Measurements from ENCODE around the gene SPACA7. TPM values are rescaled to one million over a fixed set of nuclear protein-coding genes. Genes with fewer than 3 reads are reported as not detected.

SPACA7 gene
- total RNA-seq, 1 donor from 2014 or later, result not detected

DNA sequence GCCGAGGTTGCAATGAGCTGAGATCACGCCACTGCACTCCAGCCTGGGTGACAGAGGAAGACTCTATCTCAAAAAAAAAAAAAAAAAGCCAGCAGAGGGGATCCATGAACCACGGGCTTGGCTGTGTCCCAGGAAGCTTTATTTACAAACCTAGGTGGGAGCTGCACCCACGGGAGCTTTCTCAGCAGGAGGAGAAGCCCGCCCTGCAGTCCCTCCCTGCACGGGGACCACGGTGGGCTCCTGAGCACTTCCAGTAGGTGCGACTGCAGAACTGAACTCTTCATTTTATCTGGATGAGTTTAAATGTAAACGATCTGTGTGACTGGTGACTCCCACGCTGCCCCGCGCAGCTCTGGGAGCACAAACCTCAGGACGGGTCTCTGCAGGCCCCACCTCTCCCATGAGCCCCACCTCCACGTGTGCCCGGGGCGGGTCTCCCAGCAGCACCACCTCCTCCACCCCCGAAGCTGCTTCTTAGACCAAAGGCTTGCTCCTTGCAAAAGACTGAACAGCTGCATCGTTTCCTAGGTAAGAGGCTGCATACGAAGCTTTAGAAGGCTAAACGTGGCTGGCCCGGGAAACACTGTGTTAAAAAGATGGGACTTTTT lies 66.4 kb downstream of the SPACA7 start:
- intact Hi-C loops (cut with micrococcal nuclease), result no loop called here

DNA sequence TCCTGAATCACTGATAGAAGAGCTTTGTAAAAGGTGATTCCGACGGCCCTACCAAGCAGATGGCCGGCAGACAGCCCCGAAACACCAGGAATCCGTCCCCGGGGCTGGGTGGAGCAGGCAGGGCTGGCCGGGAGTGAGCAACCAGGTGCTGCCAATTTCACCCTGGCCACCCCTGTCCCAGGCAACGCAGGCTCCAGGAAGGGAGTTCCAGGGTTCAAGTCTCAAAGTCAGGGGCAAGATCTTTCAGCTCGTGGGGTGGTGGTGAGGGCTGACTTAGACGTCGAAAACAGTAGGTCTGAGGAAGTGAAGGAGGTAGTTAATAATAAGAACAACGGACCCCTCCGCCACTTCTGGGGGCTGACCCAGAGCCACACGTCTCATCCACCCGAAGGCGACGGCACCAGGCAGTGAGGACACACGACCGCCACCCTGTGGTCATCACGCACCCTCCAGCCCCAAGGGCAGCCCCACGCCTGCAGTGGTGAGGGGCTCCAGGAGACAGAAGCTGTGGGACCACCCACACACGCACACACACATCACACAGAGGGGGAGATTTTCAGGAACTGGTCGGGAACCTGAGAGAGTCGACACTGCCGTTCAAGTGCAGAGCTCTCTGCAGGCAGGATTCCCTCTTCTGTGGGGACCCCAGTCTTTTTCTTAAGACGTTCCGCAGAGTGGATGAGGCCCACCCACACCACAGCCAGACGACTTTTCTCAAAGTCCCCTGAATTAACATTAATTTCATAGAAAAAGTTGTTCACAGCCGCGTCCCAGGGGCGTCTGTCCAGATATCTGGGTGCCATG lies 67.2 kb downstream of the SPACA7 start:
- H3K4me3 Mint-ChIP-seq, result no peak overlapping the region
- peaks cover 13% of the 10 kb centered on the region for H3K27me3 Mint-ChIP-seq
- ChIA-PET POLR2A (no interaction called here), CTCF (no interaction called here)
- H3K9me3 Mint-ChIP-seq, result peaks cover 2% of the 10 kb centered on the region
- ATAC-seq (ENCODE audit: low read depth) (no peak), DNase-seq (no peak)
- no peaks in the 10 kb centered on the region for H3K4me1 Mint-ChIP-seq
- TF ChIP-seq, protein P1, sequence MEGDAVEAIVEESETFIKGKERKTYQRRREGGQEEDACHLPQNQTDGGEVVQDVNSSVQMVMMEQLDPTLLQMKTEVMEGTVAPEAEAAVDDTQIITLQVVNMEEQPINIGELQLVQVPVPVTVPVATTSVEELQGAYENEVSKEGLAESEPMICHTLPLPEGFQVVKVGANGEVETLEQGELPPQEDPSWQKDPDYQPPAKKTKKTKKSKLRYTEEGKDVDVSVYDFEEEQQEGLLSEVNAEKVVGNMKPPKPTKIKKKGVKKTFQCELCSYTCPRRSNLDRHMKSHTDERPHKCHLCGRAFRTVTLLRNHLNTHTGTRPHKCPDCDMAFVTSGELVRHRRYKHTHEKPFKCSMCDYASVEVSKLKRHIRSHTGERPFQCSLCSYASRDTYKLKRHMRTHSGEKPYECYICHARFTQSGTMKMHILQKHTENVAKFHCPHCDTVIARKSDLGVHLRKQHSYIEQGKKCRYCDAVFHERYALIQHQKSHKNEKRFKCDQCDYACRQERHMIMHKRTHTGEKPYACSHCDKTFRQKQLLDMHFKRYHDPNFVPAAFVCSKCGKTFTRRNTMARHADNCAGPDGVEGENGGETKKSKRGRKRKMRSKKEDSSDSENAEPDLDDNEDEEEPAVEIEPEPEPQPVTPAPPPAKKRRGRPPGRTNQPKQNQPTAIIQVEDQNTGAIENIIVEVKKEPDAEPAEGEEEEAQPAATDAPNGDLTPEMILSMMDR (IDR thresholded peaks at IDR 0.05), result no peak
- intact Hi-C loops (cut with micrococcal nuclease), result no loop called here
- H3K36me3 Mint-ChIP-seq (ENCODE audit: low read depth), result no peaks in the 10 kb centered on the region
- no peak overlapping the region for H3K27ac Mint-ChIP-seq

More for the DNA sequence above, 66.4 kb downstream of the SPACA7 start:
- ChIA-PET POLR2A (no interaction called here), CTCF (no interaction called here)
- H3K4me3 Mint-ChIP-seq, result no peak overlapping the region
- H3K27ac Mint-ChIP-seq, result no peak overlapping the region
- peaks cover 13% of the 10 kb centered on the region for H3K27me3 Mint-ChIP-seq
- ATAC-seq (ENCODE audit: low read depth) (no peak), DNase-seq (no peak)
- no peaks in the 10 kb centered on the region for H3K4me1 Mint-ChIP-seq
- peaks cover 6% of the 10 kb centered on the region for H3K9me3 Mint-ChIP-seq
- no peaks in the 10 kb centered on the region for H3K36me3 Mint-ChIP-seq (ENCODE audit: low read depth)
- TF ChIP-seq, protein P1 (IDR thresholded peaks at IDR 0.05), result no peak

DNA sequence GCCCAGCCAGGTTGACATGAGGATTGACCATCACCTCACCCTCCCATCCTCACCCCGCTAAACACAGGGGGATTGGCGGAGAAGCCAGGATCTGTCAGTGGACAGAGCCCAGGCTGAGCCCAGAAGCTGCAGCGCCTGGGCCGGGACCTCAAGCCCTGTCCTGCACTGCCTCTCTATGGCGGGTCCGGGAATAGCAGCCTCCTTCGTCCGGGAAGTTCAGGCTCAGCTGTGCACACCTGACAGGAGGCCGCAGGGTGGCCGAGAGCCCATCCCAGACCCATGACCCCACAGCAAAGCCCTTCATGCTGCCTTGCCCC lies 67.8 kb downstream of the SPACA7 start:
- peaks cover 13% of the 10 kb centered on the region for H3K27me3 Mint-ChIP-seq
- DNase-seq (no peak), ATAC-seq (ENCODE audit: low read depth) (no peak)
- ChIA-PET POLR2A (no interaction called here), CTCF (no interaction called here)
- intact Hi-C loops (cut with micrococcal nuclease), result no loop called here
- no peak overlapping the region for H3K4me3 Mint-ChIP-seq
- no peak overlapping the region for H3K27ac Mint-ChIP-seq
- no peaks in the 10 kb centered on the region for H3K36me3 Mint-ChIP-seq (ENCODE audit: low read depth)
- H3K9me3 Mint-ChIP-seq, result peaks cover 2% of the 10 kb centered on the region
- H3K4me1 Mint-ChIP-seq, result no peaks in the 10 kb centered on the region
- TF ChIP-seq, protein P1 (IDR thresholded peaks at IDR 0.05), result no peak

DNA sequence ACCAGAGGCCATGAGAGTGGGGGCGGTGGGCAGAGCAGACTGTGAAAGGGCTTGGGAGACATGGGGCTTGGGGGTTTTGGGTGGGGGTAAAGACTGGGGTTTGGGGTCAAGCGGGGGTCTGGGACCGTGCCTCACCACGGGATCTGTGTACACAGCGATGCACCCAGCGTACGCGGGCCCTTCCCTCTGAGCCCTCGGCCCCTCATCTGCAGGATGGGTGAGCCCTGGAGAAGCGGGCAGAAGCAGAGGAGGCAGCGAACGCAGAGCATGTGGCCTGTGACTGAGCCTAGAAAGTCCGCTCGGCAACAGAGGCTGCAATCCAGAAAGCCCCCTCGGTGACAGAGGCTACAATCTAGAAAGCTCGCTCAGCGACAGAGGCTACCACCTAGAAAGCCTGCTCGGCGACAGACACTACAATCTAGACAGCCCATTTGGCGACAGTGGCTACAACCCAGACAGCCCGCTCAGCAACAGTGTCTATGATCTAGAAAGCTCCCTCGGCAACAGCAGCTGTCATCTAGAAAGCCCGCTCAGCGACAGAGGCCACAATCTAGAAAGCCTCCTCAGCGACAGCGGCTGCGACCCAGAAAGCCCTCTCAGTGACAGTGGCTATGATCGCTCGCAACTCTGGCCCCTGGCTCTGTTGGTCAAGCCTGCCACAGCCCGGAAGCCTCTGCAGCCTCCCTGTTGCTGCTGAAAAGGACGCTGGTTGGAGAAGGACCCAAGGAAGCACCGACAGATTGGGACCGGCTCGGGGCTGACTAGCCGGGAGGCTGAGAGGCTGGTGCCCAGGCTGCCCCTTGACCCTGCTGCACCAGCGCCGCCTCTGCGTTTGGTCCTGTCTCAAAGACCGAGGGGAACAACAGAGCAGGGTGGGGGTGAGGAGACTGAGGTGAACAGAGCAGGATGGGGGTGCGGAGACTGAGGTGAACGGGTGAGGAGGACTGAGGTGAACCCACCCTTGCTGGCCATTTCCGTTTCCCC lies 68.6 kb downstream of the SPACA7 start:
- intact Hi-C loops (cut with micrococcal nuclease), result no loop called here

More for the DNA sequence above, 68.6 kb downstream of the SPACA7 start:
- Mint-ChIP-seq H3K4me1 (no peaks in the 10 kb centered on the region), H3K27me3 (peaks cover 13% of the 10 kb centered on the region), H3K36me3 (ENCODE audit: low read depth) (no peaks in the 10 kb centered on the region), H3K4me3 (no peak overlapping the region), H3K9me3 (no peaks in the 10 kb centered on the region), H3K27ac (no peak overlapping the region)
- TF ChIP-seq, protein P1 (IDR thresholded peaks at IDR 0.05), result no peak
- DNase-seq (no peak), ATAC-seq (ENCODE audit: low read depth) (no peak)
- ChIA-PET CTCF (no interaction called here), POLR2A (no interaction called here)

Measured in activated B cell treated with CpG ODN at 0.5 μM for 24 hours (primary cell).